MM.1S (cell line): ENCODE measurements around the gene HIPK3.

Source experiments
- EZH2 ChIP-seq: fragments of 300-600 bp; sonication (generic); optimal IDR thresholded peaks from 2 replicates; pipeline ENCODE3; 2017; ENCODE audit warnings: low read depth, mild to moderate bottlenecking, antibody characterized with exemption, low read length, mixed read lengths
- EZH2phosphoT487 ChIP-seq: fragments of 300-600 bp; sonication (generic); IDR thresholded peaks from 2 replicates; pipeline ENCODE4 v1.6.1; 2018; ENCODE audit warnings: antibody characterized with exemption, low read length
- TF ChIP-seq, protein P1 (sequence below): fragments of 300-600 bp; sonication (generic); IDR thresholded peaks from 2 replicates; pipeline ENCODE4 v1.5.1; 2016; ENCODE audit warnings: antibody characterized with exemption, low read length, mixed read lengths

- TF ChIP-seq, protein P1, sequence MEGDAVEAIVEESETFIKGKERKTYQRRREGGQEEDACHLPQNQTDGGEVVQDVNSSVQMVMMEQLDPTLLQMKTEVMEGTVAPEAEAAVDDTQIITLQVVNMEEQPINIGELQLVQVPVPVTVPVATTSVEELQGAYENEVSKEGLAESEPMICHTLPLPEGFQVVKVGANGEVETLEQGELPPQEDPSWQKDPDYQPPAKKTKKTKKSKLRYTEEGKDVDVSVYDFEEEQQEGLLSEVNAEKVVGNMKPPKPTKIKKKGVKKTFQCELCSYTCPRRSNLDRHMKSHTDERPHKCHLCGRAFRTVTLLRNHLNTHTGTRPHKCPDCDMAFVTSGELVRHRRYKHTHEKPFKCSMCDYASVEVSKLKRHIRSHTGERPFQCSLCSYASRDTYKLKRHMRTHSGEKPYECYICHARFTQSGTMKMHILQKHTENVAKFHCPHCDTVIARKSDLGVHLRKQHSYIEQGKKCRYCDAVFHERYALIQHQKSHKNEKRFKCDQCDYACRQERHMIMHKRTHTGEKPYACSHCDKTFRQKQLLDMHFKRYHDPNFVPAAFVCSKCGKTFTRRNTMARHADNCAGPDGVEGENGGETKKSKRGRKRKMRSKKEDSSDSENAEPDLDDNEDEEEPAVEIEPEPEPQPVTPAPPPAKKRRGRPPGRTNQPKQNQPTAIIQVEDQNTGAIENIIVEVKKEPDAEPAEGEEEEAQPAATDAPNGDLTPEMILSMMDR = no peak
- TF ChIP-seq EZH2phosphoT487 (no peak), EZH2 (no peak)
Measured at GRCh38 chr11:33281758-33282157, 24.6 kb downstream of the HIPK3 start.
